Suprapubic skin (tissue), 4 donors: Measurements from ENCODE around the gene PDE3A.

ENCODE experiments used
- EP300 ChIP-seq: sonication (generic); formaldehyde crosslinking; IDR thresholded peaks from one replicate; pipeline ENCODE4 v1.6.1; 2017; ENCODE audit warnings: antibody characterized with exemption
- POLR2A ChIP-seq, 2 donors: fragments of 450-650 bp; IDR thresholded peaks; one replicate each; pipeline ENCODE4 v1.6.1; 2017; ENCODE audit warnings: antibody characterized with exemption in 2 of 2, mild to moderate bottlenecking in 2 of 2, moderate library complexity in 2 of 2
- POLR2AphosphoS5 ChIP-seq, 3 donors: sonication (generic); formaldehyde crosslinking; IDR thresholded peaks; one replicate each; pipeline ENCODE4 v1.6.1; 2017; ENCODE audit warnings: antibody characterized with exemption in 3 of 3
- TF ChIP-seq, protein P1 (sequence below), 2 donors: fragments of 200-600 bp in 1 of 2; fragments of 450-650 bp in 1 of 2; sonication (generic) in 1 of 2; IDR thresholded peaks; one replicate each; pipeline ENCODE4 v1.5.1; 2016 to 2019; ENCODE audit warnings: antibody characterized with exemption in 2 of 2, mild to moderate bottlenecking in 1 of 2, moderate library complexity in 1 of 2

DNA sequence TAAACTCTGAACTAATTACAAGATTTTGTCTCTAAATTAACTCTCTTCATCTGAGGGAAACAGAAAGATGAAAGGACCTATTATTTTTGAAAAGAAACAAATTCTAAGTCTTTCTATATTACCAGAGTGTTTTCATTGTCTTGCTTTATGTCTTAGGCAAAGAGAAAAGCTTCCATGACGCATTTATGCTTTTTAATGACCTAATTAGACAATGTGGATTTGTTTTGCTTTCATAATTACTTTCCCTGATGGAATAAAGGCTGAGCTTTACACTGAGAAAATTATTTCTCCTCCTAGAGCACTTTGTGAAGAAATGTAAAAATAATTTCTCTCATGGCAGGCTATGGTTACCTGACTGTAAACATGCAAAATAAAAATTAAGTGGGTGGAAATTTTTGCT lies 188.8 kb downstream of the PDE3A start:
- TF ChIP-seq POLR2A (IDR thresholded peaks at IDR 0.05), result no peak
- TF ChIP-seq POLR2AphosphoS5 (IDR thresholded peaks at IDR 0.05), result no peak
- TF ChIP-seq, protein P1, sequence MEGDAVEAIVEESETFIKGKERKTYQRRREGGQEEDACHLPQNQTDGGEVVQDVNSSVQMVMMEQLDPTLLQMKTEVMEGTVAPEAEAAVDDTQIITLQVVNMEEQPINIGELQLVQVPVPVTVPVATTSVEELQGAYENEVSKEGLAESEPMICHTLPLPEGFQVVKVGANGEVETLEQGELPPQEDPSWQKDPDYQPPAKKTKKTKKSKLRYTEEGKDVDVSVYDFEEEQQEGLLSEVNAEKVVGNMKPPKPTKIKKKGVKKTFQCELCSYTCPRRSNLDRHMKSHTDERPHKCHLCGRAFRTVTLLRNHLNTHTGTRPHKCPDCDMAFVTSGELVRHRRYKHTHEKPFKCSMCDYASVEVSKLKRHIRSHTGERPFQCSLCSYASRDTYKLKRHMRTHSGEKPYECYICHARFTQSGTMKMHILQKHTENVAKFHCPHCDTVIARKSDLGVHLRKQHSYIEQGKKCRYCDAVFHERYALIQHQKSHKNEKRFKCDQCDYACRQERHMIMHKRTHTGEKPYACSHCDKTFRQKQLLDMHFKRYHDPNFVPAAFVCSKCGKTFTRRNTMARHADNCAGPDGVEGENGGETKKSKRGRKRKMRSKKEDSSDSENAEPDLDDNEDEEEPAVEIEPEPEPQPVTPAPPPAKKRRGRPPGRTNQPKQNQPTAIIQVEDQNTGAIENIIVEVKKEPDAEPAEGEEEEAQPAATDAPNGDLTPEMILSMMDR (IDR thresholded peaks at IDR 0.05), result no peak
- no peak for TF ChIP-seq EP300
